Fibroblast of lung (primary cell): ENCODE data around the gene CMIP. TPM values are rescaled to one million over a fixed set of nuclear protein-coding genes. Genes with fewer than 3 reads are reported as not detected.

ENCODE experiments used
- DNase-seq, 2 donors: peaks; one replicate each; pipeline versions ENCODE4 v3.0.0 to v3.0.0-alpha.2; 2010; ENCODE audit warnings: low read depth in 2 of 2
- H2AFZ ChIP-seq: 2 replicates; pipeline ENCODE4 v1.5.1; 2012; ENCODE audit warnings: low read length, control low read depth, inconsistent platforms
- H3K27ac ChIP-seq: 2 replicates; pipeline ENCODE4 v1.5.1; 2011; ENCODE audit warnings: low read length, control low read depth; ENCODE audit not compliant: insufficient read depth
- H3K27me3 ChIP-seq: 2 replicates; pipeline ENCODE4 v1.5.1; 2011; ENCODE audit warnings: mild to moderate bottlenecking, low read length; ENCODE audit not compliant: control insufficient read depth, insufficient read depth
- H3K36me3 ChIP-seq: 2 replicates; pipeline ENCODE4 v1.5.1; 2011; ENCODE audit warnings: low read length; ENCODE audit not compliant: control insufficient read depth, insufficient read depth
- H3K4me1 ChIP-seq: 2 replicates; pipeline ENCODE4 v1.5.1; 2011; ENCODE audit warnings: low read length; ENCODE audit not compliant: control insufficient read depth, insufficient read depth; ENCODE audit errors: extremely low read depth
- H3K4me2 ChIP-seq: 2 replicates; pipeline ENCODE4 v1.5.1; 2011; ENCODE audit warnings: low read length, control low read depth; ENCODE audit not compliant: insufficient read depth; ENCODE audit errors: extremely low read depth
- H3K4me3 ChIP-seq, 4 experiments: fragments of 200-600 bp in 1 of 4; sonication (generic) in 1 of 4; replicated peaks in 1 of 4; 2 replicates each; pipeline ENCODE4 v1.5.1; 2011 to 2016; ENCODE audit warnings: low read length in 4 of 4, low read depth in 3 of 4, mild to moderate bottlenecking in 3 of 4, control low read depth in 2 of 4, inconsistent platforms in 1 of 4, mixed read lengths in 1 of 4; ENCODE audit not compliant: insufficient read depth in 1 of 4; ENCODE audit errors: control extremely low read depth in 1 of 4
- H3K79me2 ChIP-seq: 2 replicates; pipeline ENCODE4 v1.5.1; 2012; ENCODE audit warnings: mild to moderate bottlenecking, low read length, inconsistent platforms; ENCODE audit not compliant: control insufficient read depth, insufficient read depth
- H3K9ac ChIP-seq: 2 replicates; pipeline ENCODE4 v1.5.1; 2011; ENCODE audit warnings: mild to moderate bottlenecking, low read length, control low read depth; ENCODE audit not compliant: insufficient read depth
- H3K9me3 ChIP-seq: 2 replicates; pipeline ENCODE4 v1.5.1; 2012; ENCODE audit warnings: low read depth, low read length; ENCODE audit not compliant: control insufficient read depth, insufficient read depth
- H4K20me1 ChIP-seq: 2 replicates; pipeline ENCODE4 v1.5.1; 2011; ENCODE audit warnings: low read length; ENCODE audit not compliant: control insufficient read depth, insufficient read depth; ENCODE audit errors: extremely low read depth
- EZH2 ChIP-seq: IDR thresholded peaks from 2 replicates; pipeline ENCODE4 v1.5.1; 2012; ENCODE audit warnings: low read length, control low read depth, mild to moderate bottlenecking; ENCODE audit errors: missing control alignments
- polyA plus RNA-seq, 2 donors: library from polyadenylated mRNA; depleted of rRNA in 1 of 2; stranded (reverse) in 1 of 2; unstranded in 1 of 2; fragments of >200 nt; gene quantifications; 2 replicates each; pipeline ENCODE4 v1.2.1, GENCODE V29; 2011 to 2012; ENCODE audit warnings: missing spikeins in 1 of 2
- total RNA-seq: library from RNA; depleted of rRNA; stranded (reverse); fragments of >200 nt; gene quantifications from 2 replicates; pipeline ENCODE4 v1.2.1, GENCODE V29; 2014
- TF ChIP-seq, protein P1 (sequence below), 2 donors: IDR thresholded peaks in 1 of 2; conservative IDR thresholded peaks in 1 of 2; 1 replicate in 1 of 2; 2 replicates in 1 of 2; pipeline ENCODE4 v1.5.1; 2011 to 2012; ENCODE audit warnings: low read length in 2 of 2, control low read depth in 1 of 2, inconsistent platforms in 1 of 2, low read depth in 1 of 2, mild to moderate bottlenecking in 1 of 2

CMIP gene
- total and polyA plus RNA-seq, 2 donors (not counting 1 experiment from before 2014, with no cell fraction given) = 1.9 to 5.1 TPM

GRCh38 chr16:81546781-81547180, 102.2 kb downstream of the CMIP start:
- H4K20me1 ChIP-seq = no peaks in the 10 kb centered on the region
- H3K4me1 ChIP-seq = peaks cover 12% of the 10 kb centered on the region
- no peaks in the 10 kb centered on the region for H3K36me3 ChIP-seq
- H3K27ac ChIP-seq = no peak overlapping the region
- no peak for DNase-seq
- no peak overlapping the region for H2AFZ ChIP-seq
- H3K9me3 ChIP-seq = no peaks in the 10 kb centered on the region
- H3K79me2 ChIP-seq = peaks cover 4% of the 10 kb centered on the region
- no peak overlapping the region for H3K4me2 ChIP-seq
- no peak overlapping the region for H3K9ac ChIP-seq
- no peaks in the 10 kb centered on the region for H3K27me3 ChIP-seq
- no peak for TF ChIP-seq EZH2
- H3K4me3 ChIP-seq = no peak overlapping the region

GRCh38 chr16:81547194-81547938, 102.8 kb downstream of the CMIP start:
- Histone ChIP-seq H3K9ac (no peak overlapping the region), H3K9me3 (no peaks in the 10 kb centered on the region), H3K4me2 (no peak overlapping the region), H3K36me3 (no peaks in the 10 kb centered on the region), H2AFZ (no peak overlapping the region), H3K4me3 (no peak overlapping the region), H3K4me1 (peaks cover 11% of the 10 kb centered on the region), H3K27me3 (no peaks in the 10 kb centered on the region), H3K79me2 (peaks cover 4% of the 10 kb centered on the region), H3K27ac (no peak overlapping the region), H4K20me1 (no peaks in the 10 kb centered on the region)
- DNase-seq = no peak
- TF ChIP-seq, protein P1, sequence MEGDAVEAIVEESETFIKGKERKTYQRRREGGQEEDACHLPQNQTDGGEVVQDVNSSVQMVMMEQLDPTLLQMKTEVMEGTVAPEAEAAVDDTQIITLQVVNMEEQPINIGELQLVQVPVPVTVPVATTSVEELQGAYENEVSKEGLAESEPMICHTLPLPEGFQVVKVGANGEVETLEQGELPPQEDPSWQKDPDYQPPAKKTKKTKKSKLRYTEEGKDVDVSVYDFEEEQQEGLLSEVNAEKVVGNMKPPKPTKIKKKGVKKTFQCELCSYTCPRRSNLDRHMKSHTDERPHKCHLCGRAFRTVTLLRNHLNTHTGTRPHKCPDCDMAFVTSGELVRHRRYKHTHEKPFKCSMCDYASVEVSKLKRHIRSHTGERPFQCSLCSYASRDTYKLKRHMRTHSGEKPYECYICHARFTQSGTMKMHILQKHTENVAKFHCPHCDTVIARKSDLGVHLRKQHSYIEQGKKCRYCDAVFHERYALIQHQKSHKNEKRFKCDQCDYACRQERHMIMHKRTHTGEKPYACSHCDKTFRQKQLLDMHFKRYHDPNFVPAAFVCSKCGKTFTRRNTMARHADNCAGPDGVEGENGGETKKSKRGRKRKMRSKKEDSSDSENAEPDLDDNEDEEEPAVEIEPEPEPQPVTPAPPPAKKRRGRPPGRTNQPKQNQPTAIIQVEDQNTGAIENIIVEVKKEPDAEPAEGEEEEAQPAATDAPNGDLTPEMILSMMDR (conservative IDR thresholded peaks at IDR 0.05 in 1 of 2, IDR thresholded peaks at IDR 0.05 in 1 of 2; ENCODE audit: low read depth in 1 of 2, low read length in 2 of 2) = no peak
- no peak for TF ChIP-seq EZH2

- no peaks in the 10 kb centered on the region for H3K9me3 ChIP-seq
- no peak overlapping the region for H3K9ac ChIP-seq
- no peaks in the 10 kb centered on the region for H4K20me1 ChIP-seq
- no peaks in the 10 kb centered on the region for H3K27me3 ChIP-seq
- H3K4me1 ChIP-seq = peaks cover 7% of the 10 kb centered on the region
- DNase-seq = no peak
- TF ChIP-seq, protein P1 (conservative IDR thresholded peaks at IDR 0.05 in 1 of 2, IDR thresholded peaks at IDR 0.05 in 1 of 2; ENCODE audit: low read depth in 1 of 2, low read length in 2 of 2) = no peak
- TF ChIP-seq EZH2 = no peak
- no peak overlapping the region for H3K27ac ChIP-seq
- peaks cover 4% of the 10 kb centered on the region for H3K79me2 ChIP-seq
- no peak overlapping the region for H2AFZ ChIP-seq
- H3K4me3 ChIP-seq = no peak overlapping the region
- no peak overlapping the region for H3K4me2 ChIP-seq
- no peaks in the 10 kb centered on the region for H3K36me3 ChIP-seq
Measured at GRCh38 chr16:81547939-81548216, 103.3 kb downstream of the CMIP start.
